Inflammatory macrophage treated with lipopolysaccharide for 4 hours (primary cell): ENCODE measurements around the gene SASH1.

Source experiments
- DNase-seq: peaks from one replicate; pipeline ENCODE4 v3.0.0-alpha.2; 2020

SASH1 gene

DNA sequence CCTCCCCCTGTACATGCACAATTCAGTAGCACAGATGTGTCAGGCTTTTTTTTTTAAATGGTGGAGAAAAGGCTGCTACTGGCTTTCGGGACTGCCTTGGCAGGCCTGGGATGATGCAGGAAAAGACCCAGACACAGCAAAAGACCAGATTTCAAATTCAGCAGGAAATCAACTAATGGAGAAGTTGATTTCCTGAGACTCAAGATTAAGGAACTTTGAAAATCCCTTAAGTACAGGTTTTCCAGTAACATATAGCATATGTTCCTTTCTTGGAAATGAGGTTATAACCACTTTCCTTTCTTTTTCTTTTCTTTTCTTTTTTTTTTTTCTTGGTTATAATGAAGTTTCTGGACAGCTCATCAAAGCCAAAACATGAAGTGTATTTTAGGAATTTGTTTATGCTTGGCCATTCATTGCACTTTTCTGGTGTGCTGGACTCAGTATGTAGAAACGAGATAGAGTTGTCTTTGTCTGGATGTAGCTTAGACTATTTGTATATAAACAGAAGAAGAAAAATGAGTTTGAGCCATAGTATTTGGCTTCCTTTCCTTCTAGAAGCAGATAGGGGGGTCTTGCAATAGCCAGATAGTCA is 119.4 kb downstream of the SASH1 start:
- no peak for DNase-seq

DNA sequence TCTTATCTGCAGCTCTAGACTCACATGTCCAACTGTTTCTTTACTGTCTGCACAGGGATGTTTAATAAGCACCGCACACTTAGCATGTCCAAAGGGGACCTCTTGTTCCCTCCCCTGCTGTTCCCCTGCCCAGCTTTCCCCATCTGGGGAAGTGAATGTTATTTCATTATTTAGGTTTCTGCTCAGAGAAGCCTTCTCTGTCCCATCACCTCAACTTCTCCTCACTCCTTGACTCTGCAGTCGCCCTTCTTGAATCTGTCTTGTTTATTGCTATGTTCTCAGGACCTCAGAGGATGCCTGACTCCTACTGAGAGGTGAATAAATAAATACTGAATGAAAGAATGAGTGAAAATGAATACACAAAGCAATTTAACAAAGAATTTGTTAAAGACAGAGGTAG is 121.0 kb downstream of the SASH1 start:
- DNase-seq, result no peak

DNA sequence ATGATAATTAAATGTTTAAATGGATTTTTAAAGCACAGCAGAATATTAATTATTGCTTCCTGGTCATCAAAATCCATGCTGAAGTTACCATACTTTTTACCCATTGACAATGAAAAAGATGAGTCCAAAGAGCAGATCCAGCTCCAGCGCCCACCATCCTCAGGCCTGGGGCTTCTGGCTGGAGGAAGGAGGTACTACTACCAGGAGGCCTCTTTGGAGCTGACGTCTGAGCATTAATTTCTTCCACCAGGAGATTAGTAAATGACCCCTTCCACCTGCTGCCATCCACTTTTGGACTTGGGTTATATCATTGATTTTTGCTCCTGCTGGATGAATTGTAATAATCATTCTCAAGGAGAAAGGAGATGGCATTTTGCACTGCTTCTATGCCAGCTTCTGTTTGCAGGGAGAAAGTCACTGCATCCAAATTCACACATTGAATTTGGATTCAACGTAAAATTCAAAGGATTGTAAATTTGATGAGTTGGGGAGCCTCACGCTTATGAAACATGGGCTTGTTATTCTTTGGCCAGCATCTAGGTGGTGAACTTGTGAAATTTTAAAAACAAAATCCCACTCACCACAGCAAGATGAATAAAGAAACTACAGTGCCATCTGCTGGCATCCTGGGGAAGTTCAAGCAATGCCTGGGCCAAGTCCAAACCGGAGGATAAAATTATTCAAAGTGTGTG is 121.8 kb downstream of the SASH1 start:
- DNase-seq, result peak; percentile 59

DNA sequence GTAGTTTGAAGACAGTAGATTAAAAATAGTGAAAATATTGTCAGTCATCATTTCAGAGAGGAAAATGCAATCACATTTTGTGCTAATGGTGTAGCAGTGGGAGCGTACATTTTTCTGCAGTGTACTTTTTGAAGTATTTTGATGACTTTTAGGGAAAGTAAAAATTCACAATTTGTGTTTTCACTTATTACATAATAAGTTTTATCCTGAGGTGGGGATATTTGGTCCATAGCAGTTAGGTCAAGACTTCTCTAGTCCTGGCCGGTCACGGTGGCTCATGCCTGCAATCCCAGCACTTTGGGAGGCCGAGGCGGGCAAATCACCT is 122.3 kb downstream of the SASH1 start:
- DNase-seq, result no peak

DNA sequence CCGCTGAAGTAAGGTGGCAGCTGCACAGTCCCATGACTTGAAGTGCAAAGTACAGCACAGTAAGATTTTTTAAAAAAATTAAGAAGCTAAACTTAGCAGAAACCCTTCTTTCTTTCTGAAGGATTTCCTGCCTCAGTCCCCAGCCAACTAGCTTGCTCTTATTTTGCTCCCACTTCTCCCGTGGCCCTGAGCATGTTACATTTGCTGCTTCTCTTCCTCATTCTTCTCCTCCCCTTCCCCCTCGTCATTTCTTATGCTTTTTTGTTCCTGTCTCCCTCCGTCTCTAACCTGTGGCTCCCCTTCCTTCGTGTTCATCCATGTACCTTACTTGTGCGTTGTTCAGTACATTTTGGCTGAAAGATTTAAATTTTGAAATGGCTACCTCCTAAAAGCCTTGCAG is 123.0 kb downstream of the SASH1 start:
- peak; percentile 8 for DNase-seq

DNA sequence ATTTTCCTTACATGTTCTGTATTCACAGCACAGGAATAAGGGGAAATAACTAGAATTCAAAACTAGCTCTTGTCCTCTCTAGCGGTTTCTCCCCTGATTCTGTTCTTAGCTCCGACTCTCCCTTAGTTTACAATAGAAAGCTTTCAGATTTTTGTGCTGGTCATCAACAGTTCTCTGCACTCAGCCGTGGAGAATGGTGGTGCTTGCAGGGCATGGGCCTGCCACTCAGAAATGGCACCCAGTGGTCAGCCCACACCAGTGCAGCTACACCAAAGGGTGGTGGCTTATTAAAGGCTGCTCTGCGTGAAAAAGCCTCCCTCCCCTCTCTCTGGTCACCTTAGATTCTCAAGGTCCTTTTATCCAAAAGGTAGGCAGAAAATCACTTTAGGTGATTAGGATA is 123.5 kb downstream of the SASH1 start:
- DNase-seq, result no peak

DNA sequence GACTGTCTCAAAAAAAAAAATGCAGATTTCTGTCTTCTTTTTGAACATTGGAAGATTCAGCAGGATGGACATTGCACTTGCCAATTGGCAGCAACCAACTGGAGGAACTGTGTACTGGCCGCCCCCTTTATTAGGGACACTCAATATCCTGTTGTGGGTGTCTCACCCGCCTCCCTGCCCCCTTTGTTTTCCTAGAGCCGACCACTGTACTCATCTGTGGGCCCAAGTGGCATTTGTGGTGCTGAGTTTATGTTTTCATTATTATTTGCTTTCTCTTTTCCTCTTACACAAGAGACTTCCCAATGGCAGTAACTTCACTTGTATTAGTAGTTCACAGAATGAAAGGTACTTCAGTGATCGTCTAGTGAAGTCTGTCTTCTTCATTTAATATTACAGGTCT is 125.3 kb downstream of the SASH1 start:
- no peak for DNase-seq

DNA sequence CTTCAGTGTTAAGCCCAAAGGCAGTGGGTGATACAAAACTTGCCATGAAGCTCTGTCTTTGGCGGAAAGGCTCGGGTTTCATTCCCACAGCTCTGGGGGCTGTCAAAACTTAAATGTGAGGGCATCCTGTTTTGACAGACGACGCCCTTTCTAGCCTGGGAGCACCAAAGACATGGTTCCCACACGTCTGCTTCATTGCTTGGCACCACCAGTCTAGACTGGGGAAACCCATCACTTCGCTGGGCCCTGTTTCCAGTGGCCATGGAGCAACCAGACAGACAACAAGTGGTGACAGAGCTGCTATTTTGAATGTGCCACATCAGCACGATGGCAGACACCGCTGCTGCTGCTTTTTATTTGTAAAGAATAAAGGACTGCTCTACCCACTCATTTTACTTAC is 127.5 kb downstream of the SASH1 start:
- no peak for DNase-seq

DNA sequence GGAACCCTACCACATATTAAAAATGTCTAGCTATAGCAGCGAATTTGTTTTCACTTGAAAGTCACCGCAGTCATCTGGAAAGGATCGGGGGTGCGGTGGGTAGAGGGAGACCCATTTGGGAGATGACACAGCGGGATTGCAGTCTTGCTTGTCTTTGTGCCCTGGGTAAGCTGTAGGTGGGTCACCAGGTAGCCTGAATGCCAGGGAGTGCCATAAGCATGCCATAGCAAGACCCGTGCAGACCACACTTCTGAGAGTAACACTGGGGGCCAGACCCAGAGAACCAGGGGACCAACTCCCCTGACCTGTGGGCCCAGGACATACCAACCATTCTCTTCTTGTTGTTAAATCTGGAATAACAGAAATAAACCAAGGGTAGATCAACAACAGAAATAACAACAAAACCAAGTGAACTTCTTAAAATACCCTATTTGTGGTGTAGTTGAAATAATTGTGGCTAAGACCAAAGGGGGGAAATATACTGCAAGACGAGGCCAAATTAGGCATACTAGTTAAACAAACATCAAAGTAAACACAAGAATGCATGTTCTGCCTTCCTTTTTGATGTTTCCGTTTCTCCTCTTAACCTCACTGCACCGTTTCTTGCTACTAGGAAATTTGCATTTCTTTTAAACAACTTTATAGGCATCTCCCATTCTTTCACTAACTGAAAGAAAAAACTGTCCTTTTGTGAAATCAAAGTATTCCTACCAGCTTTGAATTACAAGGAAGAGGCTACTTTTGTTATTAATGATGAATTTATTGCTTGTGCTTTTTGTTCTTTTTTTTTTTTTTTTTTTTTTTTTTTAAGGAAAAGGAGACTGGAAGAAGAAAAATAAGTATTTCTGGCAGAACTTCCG is 128.2 kb downstream of the SASH1 start:
- no peak for DNase-seq

DNA sequence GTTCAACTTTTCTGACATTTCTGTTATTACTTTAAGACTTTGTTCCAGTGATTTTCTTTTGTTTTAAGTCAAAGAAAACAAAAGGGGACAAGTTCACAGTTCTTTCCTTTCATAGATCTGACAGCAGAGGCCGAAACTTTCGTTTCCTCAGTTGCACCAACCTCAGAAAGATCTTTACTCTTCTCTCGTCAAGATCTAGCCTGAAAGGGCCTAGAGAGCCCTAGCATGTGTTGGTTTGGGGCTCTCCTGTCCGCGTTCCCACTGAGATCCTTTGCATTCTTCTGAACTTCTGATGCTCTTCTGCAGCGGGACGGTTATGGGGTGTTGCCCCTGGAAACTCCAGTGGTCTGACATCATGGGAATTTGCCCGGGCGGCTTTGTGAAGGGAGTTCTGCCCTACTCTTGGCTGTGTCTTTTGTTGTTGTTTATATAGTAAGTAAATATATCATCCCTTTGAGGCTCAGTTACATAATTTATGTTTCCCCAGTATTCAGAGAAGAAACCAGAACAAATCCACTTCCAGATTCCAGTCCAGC is 129.1 kb downstream of the SASH1 start:
- DNase-seq, result no peak

DNA sequence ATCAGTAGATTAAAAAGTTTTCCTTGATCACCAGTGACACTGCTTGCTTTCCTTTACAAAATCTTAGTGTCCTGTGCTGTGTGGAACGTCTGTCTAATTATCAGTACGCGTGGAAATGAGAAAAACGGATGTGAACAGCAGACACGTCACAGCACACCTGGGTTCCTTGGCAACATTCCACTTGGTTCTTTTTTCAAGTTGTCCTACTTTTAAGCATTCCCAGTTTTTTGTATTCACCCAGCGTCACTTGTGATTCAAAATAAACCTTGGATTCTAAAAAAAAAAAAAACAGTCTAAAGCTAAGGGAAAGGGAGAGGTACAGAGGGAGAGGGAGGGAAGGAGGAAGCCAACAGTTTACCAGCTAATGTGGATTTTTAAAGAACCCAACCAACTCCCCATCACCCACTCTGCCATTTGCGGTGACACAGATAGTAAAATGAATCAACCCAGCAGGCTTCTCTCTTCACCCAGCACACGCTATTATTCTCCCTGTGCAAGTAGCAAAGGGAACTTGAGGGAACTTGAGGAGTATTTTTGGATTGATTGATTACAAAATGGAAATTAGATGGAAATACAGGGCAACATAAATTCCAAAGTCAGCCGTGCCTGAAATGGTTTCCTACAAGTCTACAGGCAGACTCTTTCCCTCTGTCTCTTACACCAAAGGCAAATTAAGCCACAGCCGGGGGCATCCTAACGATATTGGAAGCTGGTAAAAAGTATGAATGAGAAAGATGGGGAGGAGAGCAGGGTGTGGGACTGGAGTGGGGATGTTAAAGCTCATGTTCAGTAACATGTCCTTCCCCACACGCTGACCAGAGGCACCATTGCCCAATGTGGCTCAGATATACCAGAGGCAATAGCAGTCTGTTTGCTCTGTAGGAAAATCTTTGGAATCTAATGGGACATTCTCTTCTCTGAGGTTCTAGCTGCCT is 129.8 kb downstream of the SASH1 start:
- no peak for DNase-seq

DNA sequence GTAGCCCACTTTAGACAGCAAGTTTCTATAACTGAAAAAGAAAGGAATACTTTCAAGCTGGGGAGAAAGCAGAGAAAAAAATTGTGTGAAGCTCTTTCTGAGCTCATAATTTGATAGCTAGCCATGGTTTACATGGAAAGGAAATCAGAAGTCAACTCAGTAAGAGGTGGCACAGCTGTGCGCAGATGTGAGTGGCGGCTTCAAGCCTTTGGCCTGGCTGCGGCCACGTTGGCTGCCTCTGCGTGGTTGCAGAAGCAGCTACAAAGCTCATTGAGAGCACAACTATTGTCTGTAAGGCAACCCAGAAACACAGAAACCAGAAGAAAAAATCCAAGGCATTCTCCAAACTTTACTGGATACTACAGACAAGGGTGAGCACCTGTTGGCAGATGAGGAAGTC is 136.9 kb downstream of the SASH1 start:
- DNase-seq, result no peak

DNA sequence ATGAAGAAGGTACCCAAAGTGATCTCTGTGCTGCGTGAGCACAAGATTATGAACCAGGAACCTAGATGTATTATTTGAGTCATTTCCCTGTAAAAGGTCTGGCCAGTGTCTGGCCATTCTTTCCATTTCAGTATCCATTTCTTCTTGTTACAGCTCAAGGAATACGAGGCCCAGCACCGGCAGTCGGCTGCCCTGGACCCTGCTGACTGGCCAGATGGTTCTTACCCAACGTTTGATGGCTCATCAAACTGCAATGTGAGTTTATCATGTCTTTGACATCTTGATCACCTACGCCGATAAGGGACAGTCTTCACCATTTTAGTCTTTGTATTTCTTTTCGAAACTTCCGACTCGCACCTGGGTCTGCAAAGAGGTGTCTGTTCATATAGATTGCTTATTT is 144.8 kb downstream of the SASH1 start:
- DNase-seq, result no peak

DNA sequence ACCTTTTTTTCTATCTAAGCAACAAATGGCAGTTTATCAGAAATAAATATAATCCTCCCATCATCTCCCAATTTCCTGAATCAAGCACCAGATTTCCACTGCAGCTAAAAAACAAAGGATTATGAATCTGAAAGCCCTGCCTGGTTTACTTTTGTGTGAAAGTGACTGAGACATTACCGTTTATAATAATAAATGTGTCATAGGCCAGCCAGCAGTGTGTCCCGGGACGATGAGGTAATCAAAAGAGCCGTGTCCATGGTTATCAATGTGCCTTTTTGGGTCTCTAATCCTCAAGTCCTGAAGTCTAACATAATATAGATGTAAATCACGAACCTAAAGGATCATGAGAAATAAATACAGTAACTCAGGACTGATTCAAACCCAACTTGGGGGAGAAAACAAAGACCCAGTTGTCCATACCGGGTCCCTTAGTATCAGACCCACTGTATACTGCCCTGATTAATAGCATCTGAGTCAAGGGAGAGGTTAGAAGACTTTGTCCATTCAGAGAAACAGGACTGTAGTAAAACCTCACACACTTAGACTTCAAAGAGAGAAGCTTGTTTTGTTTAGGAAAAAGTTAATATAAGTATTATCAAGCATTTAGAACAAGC is 149.1 kb downstream of the SASH1 start:
- no peak for DNase-seq

DNA sequence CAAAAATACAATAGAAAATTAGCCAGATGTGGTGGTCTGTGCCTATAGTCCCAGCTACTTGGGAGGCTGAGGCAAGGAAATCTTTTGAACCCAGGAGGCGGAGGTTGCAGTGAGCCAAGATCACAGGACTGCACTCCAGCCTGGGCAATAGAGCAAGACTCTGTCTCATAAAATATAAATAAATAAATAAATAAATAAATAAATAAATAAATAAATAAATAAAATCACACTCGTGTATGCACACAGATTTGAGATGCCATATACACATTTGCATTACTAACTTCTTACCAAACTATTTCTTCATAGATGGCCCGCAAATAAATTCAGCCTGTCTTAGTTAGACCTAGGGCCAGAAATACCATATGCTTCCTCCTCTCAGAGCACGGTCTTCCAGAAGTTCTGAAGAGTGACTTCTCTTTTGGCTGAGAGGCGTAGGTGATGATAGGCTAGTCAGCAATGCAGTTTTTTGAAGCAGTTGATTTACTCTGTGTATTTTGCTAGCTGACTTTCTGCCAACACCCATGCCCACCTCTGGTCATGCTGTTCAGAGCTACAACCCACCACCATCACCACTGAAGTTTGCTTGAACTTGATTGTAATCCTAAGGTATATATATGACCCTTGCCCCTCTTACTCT is 150.1 kb downstream of the SASH1 start:
- DNase-seq, result no peak

DNA sequence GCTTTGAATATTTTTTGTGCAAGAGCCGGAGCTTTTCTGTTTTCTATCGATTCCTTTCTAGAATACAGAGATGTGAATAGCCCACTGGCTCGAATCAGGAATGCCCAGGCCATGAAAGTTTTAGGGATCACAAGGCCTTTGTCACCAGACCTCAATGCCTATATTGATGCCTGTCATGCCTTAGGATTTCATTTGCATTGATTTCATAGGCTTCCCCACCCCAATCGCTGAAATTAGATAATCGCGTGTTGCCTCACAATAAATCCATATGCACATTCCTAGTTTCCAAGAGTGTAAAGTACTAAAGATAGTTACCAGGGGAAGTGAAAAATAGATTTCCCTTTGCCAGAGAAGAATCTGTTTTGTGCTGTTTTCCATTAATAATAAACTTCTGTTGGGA is 150.8 kb downstream of the SASH1 start:
- DNase-seq, result no peak

DNA sequence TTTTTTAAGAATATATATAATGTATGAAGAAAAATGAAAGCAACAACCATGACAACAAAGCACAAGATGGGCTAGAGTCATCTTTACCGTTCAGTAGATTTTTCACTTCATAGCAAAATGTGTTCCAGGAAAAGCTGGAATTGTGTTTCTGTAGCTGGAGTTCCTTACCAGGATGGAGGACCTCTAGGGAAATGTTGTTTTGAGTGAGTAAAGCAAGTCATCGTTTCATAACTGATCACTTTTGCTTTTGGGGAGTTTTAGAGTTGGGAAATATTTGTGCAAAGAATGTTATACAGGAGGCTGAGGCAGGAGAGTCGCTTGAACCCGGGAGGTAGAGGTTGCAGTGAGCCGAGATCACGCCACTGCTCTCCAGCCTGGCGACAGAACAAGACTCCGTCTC is 151.6 kb downstream of the SASH1 start:
- DNase-seq, result no peak

DNA sequence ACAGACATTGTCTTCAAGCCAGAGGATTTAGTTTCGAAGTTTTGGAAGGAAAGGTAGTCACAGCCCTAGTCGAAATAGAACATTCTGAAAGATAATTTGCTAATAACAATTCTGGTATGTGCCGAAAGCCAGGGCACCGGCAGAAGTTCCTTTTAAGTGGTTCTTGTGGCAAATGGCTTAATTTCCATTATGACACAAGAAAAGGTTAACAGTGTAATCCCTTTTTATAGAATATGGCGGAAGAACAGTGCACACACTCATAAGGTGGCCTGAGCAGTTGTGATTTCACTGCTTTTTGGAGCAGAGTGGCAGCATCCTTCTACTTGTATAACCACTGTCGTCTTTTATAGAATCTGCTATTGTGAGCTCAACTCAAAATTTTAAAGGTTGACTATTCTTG is 152.4 kb downstream of the SASH1 start:
- DNase-seq, result no peak

DNA sequence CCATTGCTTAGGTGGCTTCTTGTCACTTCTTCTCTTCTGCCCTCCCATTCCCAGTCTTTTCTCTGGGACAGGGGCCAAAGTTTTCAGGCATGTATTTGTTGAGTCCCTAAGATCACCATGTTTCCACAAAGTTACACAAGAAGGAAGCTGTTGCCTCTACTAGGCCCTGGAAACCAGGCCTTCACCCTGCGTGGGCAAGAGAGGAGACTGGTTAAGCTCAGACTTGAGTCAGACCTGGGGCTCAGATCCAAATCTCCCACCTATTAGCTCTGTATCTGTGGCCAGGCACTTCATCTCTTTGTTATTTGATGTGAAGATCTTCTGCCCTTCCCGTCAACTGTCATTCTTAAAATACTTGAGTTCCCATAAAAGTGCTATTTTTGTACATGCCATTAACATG is 154.6 kb downstream of the SASH1 start:
- no peak for DNase-seq

DNA sequence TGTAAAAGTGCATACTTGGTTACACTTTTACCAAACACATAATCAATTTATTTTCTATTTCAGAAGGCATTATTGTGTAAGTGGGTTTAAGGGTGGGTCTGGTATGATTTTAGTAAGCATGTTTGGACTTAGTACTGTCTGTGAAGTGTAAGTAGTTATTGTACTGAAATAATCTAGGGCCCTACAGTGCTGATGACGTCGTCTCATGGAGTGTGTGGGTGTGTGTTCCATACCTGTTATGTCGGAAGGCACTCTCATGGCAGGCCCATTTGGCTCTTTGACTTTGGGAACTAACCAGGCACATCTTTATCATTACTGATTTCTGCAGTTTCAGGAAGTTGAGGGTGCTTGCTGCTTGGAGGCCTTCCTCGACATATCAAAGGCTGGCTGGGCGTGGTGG is 155.1 kb downstream of the SASH1 start:
- no peak for DNase-seq

DNA sequence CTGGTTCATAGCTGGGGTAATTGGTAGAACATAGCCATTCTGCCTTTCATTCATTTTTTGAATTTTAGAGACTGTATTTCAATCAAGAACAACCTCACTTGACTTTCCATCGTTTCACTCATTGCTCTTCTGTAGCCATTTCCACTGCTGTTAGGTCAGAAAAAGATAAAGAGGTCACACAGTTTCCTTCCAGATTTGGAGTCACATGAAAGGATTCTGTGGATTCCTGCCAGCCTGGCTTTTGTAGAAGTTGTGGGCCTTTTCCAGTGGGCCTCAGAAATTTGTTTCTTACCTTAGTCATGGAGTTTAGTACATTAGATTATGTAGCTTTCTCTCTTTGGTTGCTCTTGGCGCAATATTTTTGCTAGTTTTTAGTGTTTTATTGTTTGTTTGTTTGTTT is 157.8 kb downstream of the SASH1 start:
- DNase-seq, result no peak

DNA sequence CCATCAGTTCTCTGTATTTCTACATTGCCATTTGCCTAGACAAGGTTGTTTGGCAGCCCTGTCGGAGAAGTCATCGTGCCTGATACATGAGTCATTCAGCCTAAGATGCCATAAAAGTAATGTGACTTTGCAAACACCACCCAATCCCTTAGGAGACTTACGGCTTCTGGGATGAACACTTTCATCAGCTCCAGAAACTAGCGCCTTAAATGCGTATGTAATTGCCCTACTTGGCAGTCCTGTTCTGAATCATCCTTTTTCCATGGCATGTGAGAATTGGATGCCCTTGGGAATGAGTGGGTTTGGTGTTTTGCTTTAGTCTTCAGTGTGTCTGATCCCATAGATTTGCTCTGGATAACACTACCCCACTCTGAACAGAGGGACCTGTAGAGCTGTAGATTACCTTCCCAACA is 158.5 kb downstream of the SASH1 start:
- no peak for DNase-seq
